Measurements from ENCODE around the gene GFAP. TPM values are rescaled to one million over a fixed set of nuclear protein-coding genes. Genes with fewer than 3 reads are reported as not detected.

Gene GFAP
- total RNA-seq, 1 experiment from 2014 or later, result 2.4 TPM

DNA sequence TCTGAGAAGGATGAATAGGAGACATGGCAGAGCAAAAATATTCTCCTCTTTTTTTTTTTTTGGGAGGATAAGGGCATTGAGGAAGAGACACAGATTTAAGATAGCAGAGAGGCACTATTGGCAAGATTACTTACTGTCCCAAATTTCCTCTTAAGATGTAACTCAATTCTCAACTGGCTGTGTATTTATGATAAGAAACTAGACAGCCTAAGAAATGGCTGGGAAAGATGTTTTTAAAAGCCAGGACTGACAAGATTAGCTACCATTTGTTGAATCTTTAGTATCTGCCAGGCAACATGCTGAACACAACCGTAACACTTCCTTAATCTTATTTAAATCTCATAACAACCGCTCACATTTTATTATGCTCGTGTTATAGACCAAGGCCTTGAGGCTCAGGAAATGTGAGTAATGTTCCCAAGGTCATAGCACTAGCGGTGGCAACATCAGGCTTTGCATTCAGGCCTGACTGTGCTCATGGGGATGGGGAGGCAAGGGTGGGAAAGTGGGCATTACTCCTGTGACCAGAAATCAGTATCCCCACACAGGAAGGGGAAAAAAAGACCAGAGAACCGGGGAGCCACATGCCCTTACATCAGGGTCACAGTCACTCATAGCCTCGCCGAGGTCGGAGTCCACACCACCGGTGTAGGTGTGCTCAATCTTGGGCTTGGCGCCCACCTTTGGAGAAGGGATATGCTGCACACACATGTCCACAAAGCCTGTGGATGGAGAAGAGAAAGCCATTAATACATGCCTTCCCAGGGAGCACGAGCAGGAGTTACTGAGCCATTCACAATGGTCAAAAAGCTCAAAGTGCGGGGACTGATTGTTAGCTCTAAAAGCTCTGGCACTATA lies 52.0 kb downstream of the GFAP start:
- DNase-seq (ENCODE audit: low read depth), result no peak

DNA sequence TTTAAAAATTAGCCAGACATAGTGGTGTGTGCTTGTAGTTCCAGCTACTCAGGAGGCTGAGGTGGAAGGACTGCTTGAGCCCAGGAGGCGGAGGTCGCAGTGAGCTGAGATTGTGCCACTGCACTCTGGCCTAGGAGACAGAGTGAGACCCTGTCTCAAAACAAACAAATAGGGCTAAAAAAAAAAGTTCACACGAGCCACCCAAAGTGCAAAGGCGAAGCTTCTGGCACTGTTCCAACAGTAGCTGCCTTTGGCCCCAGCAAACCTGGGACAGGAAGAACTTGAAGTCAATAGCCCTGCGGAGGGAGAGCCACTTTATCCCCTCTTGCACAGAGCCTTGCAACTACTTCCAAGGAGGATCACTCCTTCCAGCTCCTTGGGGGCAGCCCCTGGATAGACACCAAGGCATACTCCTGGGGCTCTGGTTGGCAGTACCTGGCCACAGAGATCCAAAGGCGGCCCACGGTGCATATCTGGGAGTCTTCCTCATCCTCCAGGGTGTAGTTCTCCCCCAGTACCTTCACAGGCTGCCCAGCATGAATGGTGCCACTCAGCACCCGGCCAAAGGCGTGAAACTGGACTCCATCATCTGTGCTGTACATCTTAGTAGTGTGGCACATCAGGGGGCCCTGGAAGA lies 52.9 kb downstream of the GFAP start:
- no peak for DNase-seq (ENCODE audit: low read depth)

DNA sequence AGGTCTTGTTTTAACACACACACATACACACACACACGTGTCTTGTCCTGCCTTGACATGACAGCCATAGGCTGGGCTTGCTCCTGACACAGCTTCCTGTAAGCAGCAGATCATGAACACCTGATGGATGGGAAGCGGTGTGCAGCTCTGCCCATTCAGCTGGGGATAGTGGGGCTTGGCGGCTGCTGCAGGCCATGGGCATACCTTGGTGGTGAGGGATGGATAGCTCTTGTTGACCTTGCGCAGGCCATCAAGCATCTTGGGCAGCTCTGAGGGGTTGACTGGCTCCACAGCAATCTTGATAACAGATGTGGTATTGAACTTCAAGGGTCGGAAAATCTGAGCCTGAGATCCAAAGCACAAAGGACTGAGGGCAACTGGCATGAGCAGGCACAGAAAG lies 55.6 kb downstream of the GFAP start:
- no peak for DNase-seq (ENCODE audit: low read depth)

DNA sequence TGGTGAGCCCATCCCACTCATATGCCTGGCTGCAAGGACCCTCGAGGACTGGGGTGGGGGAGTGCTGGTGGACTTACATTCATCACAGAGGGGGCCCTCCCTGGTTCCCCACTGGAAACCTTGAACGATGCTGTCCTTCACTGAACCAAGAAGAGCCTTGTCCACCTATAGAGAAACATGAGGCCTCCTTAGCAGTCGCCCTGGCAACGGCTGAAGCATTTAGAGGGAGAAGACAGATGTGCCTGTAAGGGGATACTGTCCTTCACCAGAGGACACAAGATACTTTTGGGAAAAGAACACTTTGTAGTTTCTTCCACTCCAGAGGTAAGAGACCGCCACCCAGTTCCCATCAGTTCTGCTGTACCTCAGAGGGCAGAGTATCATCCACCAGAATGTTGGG lies 61.1 kb downstream of the GFAP start:
- DNase-seq (ENCODE audit: low read depth), result no peak

Other genes starting within 250 kb of the GFAP start
- 55.5 and 57.0 TPM in 2 replicates for gene CCDC43, start 225.7 kb downstream of the GFAP start, total RNA-seq (2014; rRNA removed; shearing (Covaris generic))
- 12.6 and 17.3 TPM in 2 replicates for gene DBF4B, start 206.8 kb downstream of the GFAP start, total RNA-seq (2014; rRNA removed; shearing (Covaris generic))
- gene ADAM11, start 156.5 kb downstream of the GFAP start, total RNA-seq (2014; rRNA removed; shearing (Covaris generic)), result 0.17 TPM in 1 of 2 replicates, not detected in the other
- gene GJC1, start 85.2 kb downstream of the GFAP start, total RNA-seq (2014; rRNA removed; shearing (Covaris generic)), result 12.4 and 15.7 TPM in 2 replicates
- gene HIGD1B, start 67.6 kb downstream of the GFAP start, total RNA-seq (2014; rRNA removed; shearing (Covaris generic)), result not detected in 2 replicates
- 176 and 293 TPM in 2 replicates for gene EFTUD2, start 16.1 kb downstream of the GFAP start, total RNA-seq (2014; rRNA removed; shearing (Covaris generic))
- gene KIF18B, start 32.3 kb upstream of the GFAP start, total RNA-seq (2014; rRNA removed; shearing (Covaris generic)), result 4.9 and 8.4 TPM in 2 replicates
- 1.2 and 4.9 TPM in 2 replicates for gene C1QL1, start 52.8 kb upstream of the GFAP start, total RNA-seq (2014; rRNA removed; shearing (Covaris generic))
- 25.7 and 47.8 TPM in 2 replicates for gene DCAKD, start 136.1 kb upstream of the GFAP start, total RNA-seq (2014; rRNA removed; shearing (Covaris generic))
- gene NMT1, start 145.8 kb upstream of the GFAP start, total RNA-seq (2014; rRNA removed; shearing (Covaris generic)), result 112 and 640 TPM in 2 replicates
- gene PLCD3, start 217.0 kb upstream of the GFAP start, total RNA-seq (2014; rRNA removed; shearing (Covaris generic)), result 5.3 and 8.7 TPM in 2 replicates
- gene ACBD4, start 220.2 kb upstream of the GFAP start, total RNA-seq (2014; rRNA removed; shearing (Covaris generic)), result 0.57 TPM in 1 of 2 replicates, not detected in the other
- gene HEXIM1, start 233.0 kb upstream of the GFAP start, total RNA-seq (2014; rRNA removed; shearing (Covaris generic)), result 4.4 and 7.2 TPM in 2 replicates
- 1.7 and 3.4 TPM in 2 replicates for gene HEXIM2, start 246.4 kb upstream of the GFAP start, total RNA-seq (2014; rRNA removed; shearing (Covaris generic))